ENCODE results near the gene PTPRU.

- TF ChIP-seq CTCF (IDR thresholded peaks at IDR 0.05; ENCODE audit: low read depth, low read length) (no peak), POLR2A (IDR thresholded peaks at IDR 0.05; ENCODE audit: extremely low read depth, insufficient read length) (no peak), MAX (IDR thresholded peaks at IDR 0.05; ENCODE audit: low read depth, low read length) (no peak), MYC (IDR thresholded peaks at IDR 0.05; ENCODE audit: low read depth, low read length) (no peak)
Measured at GRCh38 chr1:29193879-29194455, 42.4 kb upstream of the PTPRU start.
